CMK (cell line): ENCODE measurements around the gene LRP8.

ENCODE experiments used
- DNase-seq: peaks from one replicate; pipeline ENCODE4 v3.0.0-alpha.2; 2010; ENCODE audit warnings: low read depth

The LRP8 gene

GRCh38 chr1:53359225-53359933 lies 31.5 kb upstream of the LRP8 start:
- DNase-seq = no peak

GRCh38 chr1:53356637-53357036 lies 28.8 kb upstream of the LRP8 start:
- no peak for DNase-seq

DNA sequence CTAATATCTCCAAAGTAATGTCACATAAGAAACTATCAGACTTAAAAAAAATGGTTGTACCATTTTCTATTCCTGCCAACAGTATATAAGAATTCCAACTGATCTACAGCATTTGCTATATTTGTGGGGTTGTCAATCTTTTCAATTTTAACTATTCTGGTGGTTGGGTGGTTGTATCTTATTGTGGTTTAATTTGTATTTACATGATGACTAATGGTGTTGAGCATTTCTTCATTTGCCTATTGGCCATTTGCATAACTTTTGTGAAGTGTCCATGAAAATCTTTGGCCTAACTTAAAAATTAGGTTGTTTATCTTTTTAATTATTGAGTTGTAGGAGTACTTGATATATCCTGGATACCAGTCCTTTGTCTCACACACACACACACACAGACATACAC lies 26.2 kb upstream of the LRP8 start:
- no peak for DNase-seq

DNA sequence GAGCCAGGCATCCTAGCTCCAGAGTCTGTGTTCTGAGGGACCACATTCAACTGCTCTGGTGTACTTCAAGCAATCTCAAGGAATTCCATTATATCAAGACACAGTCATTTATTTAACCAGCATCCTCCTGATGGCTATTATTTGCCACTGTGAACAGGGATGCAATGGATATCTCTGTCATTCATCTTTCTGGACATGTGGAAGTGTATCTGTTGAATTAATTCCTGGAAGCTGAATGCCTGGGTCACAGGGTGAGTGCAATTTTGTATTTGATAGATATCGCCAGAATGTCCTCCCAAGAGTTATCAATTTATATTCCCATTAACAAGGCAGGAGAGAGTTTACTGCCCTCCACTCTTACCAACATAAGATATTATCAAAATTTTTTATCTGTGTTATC lies 24.7 kb upstream of the LRP8 start:
- no peak for DNase-seq

DNA sequence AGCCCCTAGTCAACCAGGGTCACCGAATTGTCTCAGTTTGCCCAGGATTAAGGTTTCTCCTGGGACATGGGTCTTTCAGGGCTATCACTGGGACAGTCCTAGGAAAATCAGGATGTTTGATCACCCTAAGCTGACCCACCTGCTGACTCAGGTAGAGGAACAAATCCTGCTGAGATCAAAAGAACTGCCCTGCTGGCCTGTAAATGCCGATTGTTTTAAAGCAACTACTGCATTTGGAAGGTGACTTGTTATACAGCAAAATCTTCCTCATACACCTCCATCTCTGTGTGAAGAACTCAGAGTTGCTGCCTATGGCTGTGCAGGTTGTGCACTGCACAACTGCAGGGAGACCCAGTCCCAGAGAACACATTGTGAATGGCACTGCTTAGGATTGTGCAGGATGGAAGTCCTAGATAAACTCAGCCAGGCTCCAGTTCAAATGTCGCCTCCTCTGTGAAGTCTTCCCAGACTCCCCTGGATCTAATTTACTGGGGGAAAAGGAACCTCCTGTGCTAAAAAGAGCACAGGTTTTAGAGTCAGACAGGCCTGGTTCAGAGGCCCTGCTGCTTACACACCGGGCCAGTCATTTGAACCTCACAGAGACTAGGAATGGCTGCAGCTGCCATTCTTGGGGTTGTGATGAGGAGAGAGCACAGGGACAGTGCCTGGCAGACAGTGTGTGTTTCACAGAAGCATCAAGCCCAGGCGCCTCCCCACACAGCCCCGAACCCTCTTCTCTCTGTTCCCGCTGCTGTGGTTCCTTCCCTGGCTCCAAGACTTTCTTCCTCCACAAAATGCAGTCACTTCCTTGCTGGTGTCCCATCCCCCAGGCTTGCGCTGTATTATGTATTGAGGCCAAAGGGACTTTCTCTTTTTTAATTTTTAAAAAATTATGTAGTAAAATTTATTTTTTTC lies 23.2 kb upstream of the LRP8 start:
- DNase-seq = no peak

GRCh38 chr1:53349968-53350852 lies 22.3 kb upstream of the LRP8 start:
- no peak for DNase-seq

- DNase-seq = no peak
These were observed 21.5 kb upstream of the LRP8 start for GRCh38 chr1:53349369-53349835.

GRCh38 chr1:53348486-53349368 lies 20.9 kb upstream of the LRP8 start:
- DNase-seq = no peak

DNA sequence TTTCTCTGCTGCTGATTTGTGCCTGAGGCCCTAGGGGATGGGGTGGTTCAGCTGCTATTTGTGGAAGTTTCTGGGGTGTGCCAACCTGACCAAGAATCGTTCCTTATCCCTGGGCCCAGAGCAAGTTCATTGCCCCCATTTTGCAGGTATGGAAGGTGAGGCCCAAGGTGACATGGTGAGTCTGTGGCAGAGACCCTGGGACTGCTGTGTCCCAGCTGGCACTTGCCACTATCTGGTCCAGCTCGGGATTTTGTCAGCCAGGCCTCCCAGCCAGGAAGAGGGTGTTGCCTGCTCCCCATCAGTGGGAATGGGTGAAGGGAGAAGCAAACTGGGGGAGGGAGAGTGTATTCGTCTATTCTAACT lies 18.9 kb upstream of the LRP8 start:
- DNase-seq = no peak

DNA sequence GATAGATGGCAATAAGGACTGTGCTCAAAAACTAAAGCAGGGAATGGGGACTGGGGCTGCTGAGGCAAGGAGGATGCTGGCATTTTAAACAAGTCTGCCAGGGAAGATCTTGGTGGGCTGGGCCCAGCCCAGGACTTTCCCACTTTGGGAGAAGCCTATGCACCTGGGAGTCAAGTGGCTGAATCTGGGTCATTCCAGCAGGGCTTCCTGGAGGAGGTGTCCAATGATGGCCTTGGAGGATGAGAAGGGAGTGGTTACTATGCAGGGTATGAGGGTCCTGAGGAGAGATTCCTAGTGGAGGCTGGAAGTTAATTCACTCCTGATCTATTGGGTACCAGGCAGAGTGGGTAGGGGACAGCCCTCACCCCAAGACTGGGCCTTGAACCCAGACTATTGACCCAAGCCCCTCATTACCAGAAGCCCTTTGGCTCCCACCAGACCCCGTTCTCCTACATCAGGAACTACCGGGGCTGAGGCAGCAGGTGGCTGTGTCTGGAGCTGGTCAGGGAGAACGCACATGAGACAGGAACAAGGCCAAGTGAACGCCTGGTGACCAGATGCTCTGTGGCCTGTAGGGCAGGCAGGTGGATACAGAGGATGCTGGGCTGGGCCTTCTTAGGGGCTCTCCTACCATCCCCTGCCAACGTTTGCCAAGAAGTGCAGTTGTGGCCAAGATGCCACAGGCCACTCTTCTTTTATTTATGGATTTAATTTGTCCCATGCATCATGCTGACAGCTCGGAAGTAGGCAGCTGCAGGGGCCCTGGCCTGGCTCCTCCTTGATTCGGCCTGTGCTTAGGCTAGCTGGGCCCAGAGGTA lies 18.3 kb upstream of the LRP8 start:
- no peak for DNase-seq

GRCh38 chr1:53344921-53345838 lies 17.3 kb upstream of the LRP8 start:
- DNase-seq = no peak

GRCh38 chr1:53343831-53344668 lies 16.2 kb upstream of the LRP8 start:
- no peak for DNase-seq

DNA sequence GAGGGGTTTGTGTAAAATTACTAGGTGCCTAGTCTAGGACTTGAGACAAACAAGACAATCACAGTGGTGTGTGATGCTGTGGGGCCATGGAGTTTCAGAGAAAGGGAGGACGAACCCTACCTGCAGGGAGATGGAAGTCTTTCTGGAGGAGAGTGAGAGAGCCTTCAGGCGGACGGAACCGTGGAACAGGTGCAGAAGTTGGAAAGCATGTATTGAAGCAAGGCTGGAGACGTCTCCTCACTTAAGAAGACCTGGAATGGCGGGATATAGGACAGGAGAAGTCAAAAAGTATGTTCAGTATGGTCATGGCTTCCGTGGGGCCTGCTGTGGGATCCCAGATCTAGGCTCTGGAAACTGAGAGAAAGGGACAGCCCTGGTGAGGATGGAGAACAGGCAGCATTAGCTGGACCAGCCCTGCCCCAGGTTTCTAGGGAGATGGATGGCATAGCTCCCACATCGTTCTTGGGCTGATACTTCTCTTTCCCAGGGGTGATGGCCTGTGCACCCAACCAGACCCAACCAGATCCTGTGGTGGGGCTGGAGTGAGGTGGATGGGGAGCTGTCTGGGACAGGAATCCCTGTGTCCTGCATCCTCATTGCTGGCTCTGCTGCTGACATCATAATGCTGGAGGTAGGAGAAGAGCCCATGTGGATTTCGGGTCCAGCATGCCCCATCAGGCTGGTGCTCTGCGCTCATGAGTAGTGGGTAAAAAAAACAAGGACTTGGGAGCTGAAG lies 15.0 kb upstream of the LRP8 start:
- no peak for DNase-seq

DNA sequence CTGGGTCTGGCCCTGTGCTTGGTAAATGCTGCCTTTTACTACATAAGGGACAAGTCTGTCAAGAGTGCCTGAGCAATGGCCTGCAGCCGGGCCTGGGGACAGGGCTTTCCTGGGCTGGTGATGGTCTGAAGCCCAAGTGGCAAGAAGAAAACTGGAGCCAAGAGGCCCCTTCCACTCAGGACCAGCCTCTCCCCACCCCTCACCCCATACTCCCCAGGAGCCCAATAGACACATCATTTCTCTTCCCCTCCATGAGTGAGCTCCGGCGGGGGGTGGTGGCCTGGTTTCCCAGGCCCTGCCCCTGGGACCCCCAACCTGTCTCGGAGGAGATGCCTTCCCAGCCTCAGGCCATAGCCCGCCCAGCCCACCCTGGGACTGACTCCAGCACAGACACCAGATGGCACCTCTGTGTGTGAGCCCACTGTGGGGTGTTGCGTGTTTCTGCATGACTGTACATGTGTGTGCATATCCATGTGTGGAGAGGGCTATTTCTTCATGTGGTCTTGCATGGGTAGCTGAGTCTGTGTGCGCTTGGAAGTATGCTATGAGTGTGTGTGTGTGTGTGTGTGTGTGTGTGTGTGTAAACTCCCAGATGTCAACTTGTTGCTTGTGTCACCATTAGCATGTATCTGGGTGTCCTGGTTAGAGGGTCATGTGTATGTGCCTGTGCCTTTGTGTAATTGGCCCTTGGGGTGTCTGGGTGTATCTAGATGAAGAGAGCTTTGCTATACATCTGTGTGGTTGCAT lies 14.3 kb upstream of the LRP8 start:
- DNase-seq = no peak

GRCh38 chr1:53341521-53341895 lies 13.6 kb upstream of the LRP8 start:
- no peak for DNase-seq

GRCh38 chr1:53340660-53341520 lies 13.0 kb upstream of the LRP8 start:
- DNase-seq = no peak
